ENCODE results near the gene KLHL4.

The KLHL4 gene

GRCh38 chrX:87516717-87517121 lies 883 bp upstream of the KLHL4 start:
- no peak for DNase-seq
- Histone ChIP-seq H3K4me3 (ENCODE audit: low read depth, low read length) (no peak overlapping the region), H3K4me1 (no peaks in the 10 kb centered on the region), H3K36me3 (no peaks in the 10 kb centered on the region), H3K9me3 (no peaks in the 10 kb centered on the region), H3K27me3 (no peaks in the 10 kb centered on the region)
- TF ChIP-seq, protein P1, sequence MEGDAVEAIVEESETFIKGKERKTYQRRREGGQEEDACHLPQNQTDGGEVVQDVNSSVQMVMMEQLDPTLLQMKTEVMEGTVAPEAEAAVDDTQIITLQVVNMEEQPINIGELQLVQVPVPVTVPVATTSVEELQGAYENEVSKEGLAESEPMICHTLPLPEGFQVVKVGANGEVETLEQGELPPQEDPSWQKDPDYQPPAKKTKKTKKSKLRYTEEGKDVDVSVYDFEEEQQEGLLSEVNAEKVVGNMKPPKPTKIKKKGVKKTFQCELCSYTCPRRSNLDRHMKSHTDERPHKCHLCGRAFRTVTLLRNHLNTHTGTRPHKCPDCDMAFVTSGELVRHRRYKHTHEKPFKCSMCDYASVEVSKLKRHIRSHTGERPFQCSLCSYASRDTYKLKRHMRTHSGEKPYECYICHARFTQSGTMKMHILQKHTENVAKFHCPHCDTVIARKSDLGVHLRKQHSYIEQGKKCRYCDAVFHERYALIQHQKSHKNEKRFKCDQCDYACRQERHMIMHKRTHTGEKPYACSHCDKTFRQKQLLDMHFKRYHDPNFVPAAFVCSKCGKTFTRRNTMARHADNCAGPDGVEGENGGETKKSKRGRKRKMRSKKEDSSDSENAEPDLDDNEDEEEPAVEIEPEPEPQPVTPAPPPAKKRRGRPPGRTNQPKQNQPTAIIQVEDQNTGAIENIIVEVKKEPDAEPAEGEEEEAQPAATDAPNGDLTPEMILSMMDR (IDR thresholded peaks at IDR 0.05; ENCODE audit: low read depth, low read length) = no peak

- no peak for DNase-seq
- Histone ChIP-seq H3K4me3 (ENCODE audit: low read depth, low read length) (no peak overlapping the region), H3K9me3 (no peaks in the 10 kb centered on the region), H3K27me3 (no peaks in the 10 kb centered on the region), H3K36me3 (no peaks in the 10 kb centered on the region), H3K4me1 (no peaks in the 10 kb centered on the region)
- TF ChIP-seq, protein P1 (IDR thresholded peaks at IDR 0.05; ENCODE audit: low read depth, low read length) = no peak
Observed at GRCh38 chrX:87518504-87518903, 902 bp downstream of the KLHL4 start.

- TF ChIP-seq, protein P1 (IDR thresholded peaks at IDR 0.05; ENCODE audit: low read depth, low read length) = no peak
- Histone ChIP-seq H3K27me3 (no peaks in the 10 kb centered on the region), H3K36me3 (no peaks in the 10 kb centered on the region), H3K4me1 (no peaks in the 10 kb centered on the region), H3K9me3 (no peaks in the 10 kb centered on the region), H3K4me3 (ENCODE audit: low read depth, low read length) (no peak overlapping the region)
- no peak for DNase-seq
Observed at GRCh38 chrX:87525771-87526229, 8.2 kb downstream of the KLHL4 start.

- TF ChIP-seq, protein P1 (IDR thresholded peaks at IDR 0.05; ENCODE audit: low read depth, low read length) = no peak
- no peak for DNase-seq
- H3K9me3 ChIP-seq = no peaks in the 10 kb centered on the region
- H3K27me3 ChIP-seq = no peaks in the 10 kb centered on the region
- no peaks in the 10 kb centered on the region for H3K36me3 ChIP-seq
- H3K4me3 ChIP-seq (ENCODE audit: low read depth, low read length) = no peak overlapping the region
- no peaks in the 10 kb centered on the region for H3K4me1 ChIP-seq
Observed at GRCh38 chrX:87526281-87526680, 8.7 kb downstream of the KLHL4 start.

DNA sequence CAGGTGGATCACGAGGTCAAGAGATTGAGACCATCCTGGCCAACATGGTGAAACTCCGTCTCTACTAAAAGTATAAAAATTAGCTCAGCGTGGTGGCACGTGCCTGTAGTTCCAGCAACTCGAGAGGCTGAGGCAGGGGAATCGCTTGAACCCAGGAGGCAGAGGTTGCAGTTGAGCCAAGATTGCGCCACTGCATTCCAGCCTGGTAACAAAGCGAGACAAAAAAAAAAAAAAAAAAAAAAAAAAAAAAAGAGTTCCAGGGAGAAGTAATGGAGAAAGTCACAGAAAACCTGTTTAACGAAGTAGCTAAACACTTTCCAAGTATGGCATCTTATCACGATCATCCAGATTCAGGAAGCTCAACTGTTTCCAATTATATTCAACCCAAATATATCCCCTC lies 10.9 kb downstream of the KLHL4 start:
- no peaks in the 10 kb centered on the region for H3K27me3 ChIP-seq
- H3K4me3 ChIP-seq (ENCODE audit: low read depth, low read length) = no peak overlapping the region
- no peak for DNase-seq
- TF ChIP-seq, protein P1 (IDR thresholded peaks at IDR 0.05; ENCODE audit: low read depth, low read length) = no peak
- no peaks in the 10 kb centered on the region for H3K36me3 ChIP-seq
- H3K4me1 ChIP-seq = no peaks in the 10 kb centered on the region
- no peaks in the 10 kb centered on the region for H3K9me3 ChIP-seq

- Histone ChIP-seq H3K4me3 (ENCODE audit: low read depth, low read length) (no peak overlapping the region), H3K9me3 (no peaks in the 10 kb centered on the region), H3K27me3 (no peaks in the 10 kb centered on the region), H3K36me3 (no peaks in the 10 kb centered on the region), H3K4me1 (no peaks in the 10 kb centered on the region)
- no peak for DNase-seq
- TF ChIP-seq, protein P1 (IDR thresholded peaks at IDR 0.05; ENCODE audit: low read depth, low read length) = no peak
Observed at GRCh38 chrX:87571964-87572363, 54.4 kb downstream of the KLHL4 start.
